ENCODE measurements around the gene TRAPPC1.

Gene TRAPPC1, protein sequence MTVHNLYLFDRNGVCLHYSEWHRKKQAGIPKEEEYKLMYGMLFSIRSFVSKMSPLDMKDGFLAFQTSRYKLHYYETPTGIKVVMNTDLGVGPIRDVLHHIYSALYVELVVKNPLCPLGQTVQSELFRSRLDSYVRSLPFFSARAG

DNA sequence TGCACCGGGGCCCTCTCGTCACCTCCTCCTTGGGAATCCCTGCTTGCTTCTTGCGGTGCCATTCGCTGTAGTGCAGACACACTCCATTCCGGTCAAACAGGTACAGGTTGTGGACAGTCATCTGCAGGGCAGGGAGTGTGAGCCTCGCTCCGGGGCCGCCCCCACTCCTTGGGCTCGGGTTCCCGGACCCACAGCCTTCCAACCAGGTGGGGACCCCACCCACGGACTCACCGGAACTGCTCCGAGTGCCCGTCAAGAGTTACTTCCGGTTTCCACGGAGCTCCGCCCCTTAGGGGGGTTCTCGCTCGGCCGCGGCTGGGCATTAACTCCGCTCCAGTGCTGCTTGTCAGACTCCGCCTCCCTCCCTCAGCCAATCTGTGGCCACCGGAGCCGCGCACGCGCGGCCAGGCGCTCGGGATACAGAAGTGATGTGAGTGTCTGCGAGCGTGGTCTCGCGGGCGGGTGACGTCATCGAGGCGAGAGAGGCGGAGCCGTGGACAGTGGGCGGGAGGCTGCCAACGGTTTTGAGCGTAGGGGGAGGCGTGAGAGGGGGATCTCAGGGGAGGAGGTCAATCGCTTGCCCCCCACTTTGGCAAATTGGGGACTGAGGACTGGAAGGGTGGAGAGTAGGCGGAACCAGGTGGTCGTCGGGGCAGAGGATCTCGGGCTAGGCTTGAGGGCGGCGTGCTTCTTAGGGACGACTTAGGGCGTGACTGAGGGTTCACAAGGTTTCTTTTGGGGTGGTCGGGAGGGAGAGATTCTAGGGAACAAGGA is at the start of gene TRAPPC1, which contains the start of gene CNTROB:
TSS of gene TRAPPC1 (minus strand) at position 238 of the 774 bp plus-strand sequence. CDS start at position 121, 117 bp downstream.
TSS of gene CNTROB (plus strand) at position 498 of the 774 bp plus-strand sequence. CDS start 874 bp downstream, outside the sequence.
- H3K9me3 ChIP-seq (ENCODE audit: control insufficient read depth, insufficient read depth, low read depth, low read length) = no peaks in the 10 kb centered on the region
- peaks cover 32% of the 10 kb centered on the region for H3K27me3 ChIP-seq (ENCODE audit: control insufficient read depth, insufficient read depth, low read length)
- H3K4me1 ChIP-seq (ENCODE audit: control insufficient read depth, insufficient read depth, low read length) = peaks cover 15% of the 10 kb centered on the region
- H3K27ac ChIP-seq (ENCODE audit: low read depth, low read length) = no peak within 1 kb of the TSS
- H3K9ac ChIP-seq (ENCODE audit: low read length) = peak within 1 kb of the TSS; percentile 85
- peaks cover 24% of the 10 kb centered on the region for H3K36me3 ChIP-seq (ENCODE audit: control insufficient read depth, insufficient read depth, low read length)
- peak within 1 kb of the TSS; percentile 100 for H3K4me3 ChIP-seq (ENCODE audit: low read depth, low read length)

DNA sequence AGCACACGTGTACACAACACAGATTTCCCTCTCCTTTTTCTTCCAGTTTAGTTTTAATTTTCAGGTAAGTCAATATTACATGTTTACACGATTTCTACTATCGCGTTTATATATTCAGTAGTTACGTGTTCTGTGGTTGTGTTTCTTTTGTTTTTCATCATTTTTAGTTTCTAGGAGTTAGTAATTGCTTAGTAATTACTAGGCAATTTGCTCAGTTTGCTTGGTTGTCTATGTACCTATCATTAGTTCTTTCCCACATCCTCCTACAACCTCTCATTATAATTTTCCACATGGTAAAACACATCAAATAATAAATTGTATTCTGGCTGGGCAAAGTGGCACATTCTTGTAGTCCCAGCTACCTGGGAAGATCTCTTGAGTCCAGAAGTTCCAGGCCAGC is 46.1 kb upstream of the TRAPPC1 start:
- H3K36me3 ChIP-seq (ENCODE audit: control insufficient read depth, insufficient read depth, low read length) = no peaks in the 10 kb centered on the region
- peaks cover 16% of the 10 kb centered on the region for H3K9me3 ChIP-seq (ENCODE audit: control insufficient read depth, insufficient read depth, low read depth, low read length)
- H3K4me3 ChIP-seq (ENCODE audit: low read depth, low read length) = no peak overlapping the region
- H3K27ac ChIP-seq (ENCODE audit: low read depth, low read length) = no peak overlapping the region
- no peak overlapping the region for H3K9ac ChIP-seq (ENCODE audit: low read length)
- no peaks in the 10 kb centered on the region for H3K27me3 ChIP-seq (ENCODE audit: control insufficient read depth, insufficient read depth, low read length)
- no peaks in the 10 kb centered on the region for H3K4me1 ChIP-seq (ENCODE audit: control insufficient read depth, insufficient read depth, low read length)

DNA sequence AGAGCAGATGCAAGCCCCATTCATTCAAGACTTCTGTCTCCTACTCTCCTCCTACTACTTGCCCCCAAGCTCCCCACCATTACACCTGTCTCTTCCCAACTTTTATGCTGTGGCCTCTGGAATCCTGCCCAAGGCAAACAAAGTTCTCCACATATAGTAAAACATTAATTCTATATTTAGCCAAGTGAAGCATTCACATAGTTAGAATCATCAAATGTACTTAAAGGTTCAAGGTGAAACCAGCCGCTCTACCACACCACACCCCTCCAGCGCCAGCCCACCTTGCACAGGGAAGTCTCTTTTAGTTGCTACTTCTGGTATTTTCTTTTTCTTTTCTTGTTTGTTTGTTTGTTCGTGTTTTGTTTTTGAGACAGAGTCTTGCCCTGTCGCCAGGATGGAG is 45.3 kb upstream of the TRAPPC1 start:
- peaks cover 16% of the 10 kb centered on the region for H3K9me3 ChIP-seq (ENCODE audit: control insufficient read depth, insufficient read depth, low read depth, low read length)
- no peak overlapping the region for H3K9ac ChIP-seq (ENCODE audit: low read length)
- no peak overlapping the region for H3K4me3 ChIP-seq (ENCODE audit: low read depth, low read length)
- H3K27me3 ChIP-seq (ENCODE audit: control insufficient read depth, insufficient read depth, low read length) = no peaks in the 10 kb centered on the region
- no peak overlapping the region for H3K27ac ChIP-seq (ENCODE audit: low read depth, low read length)
- H3K4me1 ChIP-seq (ENCODE audit: control insufficient read depth, insufficient read depth, low read length) = no peaks in the 10 kb centered on the region
- H3K36me3 ChIP-seq (ENCODE audit: control insufficient read depth, insufficient read depth, low read length) = no peaks in the 10 kb centered on the region

DNA sequence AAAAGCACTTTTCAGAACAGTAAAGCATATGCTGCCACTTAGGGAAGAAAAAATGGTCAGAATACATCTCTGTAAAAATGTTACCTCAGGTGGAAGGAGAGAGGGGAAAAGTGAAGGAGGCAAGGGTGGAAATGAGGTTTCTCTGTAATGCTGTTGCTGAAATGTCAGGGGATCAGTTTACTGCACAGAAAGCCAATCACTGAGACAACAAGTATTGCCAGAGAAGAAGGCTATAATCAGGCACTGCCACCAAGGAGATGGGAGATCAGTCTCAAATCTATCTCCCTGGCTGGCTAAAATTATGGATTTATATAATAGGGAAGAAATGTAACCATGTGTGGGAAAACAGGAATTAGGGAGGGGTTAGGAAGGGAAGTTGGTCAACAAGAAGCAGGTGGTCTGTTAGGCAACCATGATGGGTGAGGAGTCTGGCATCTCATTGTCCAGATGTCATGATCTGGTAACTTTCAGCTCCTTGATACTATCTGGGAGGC is 42.9 kb upstream of the TRAPPC1 start:
- Histone ChIP-seq H3K4me3 (ENCODE audit: low read depth, low read length) (no peak overlapping the region), H3K36me3 (ENCODE audit: control insufficient read depth, insufficient read depth, low read length) (no peaks in the 10 kb centered on the region), H3K27me3 (ENCODE audit: control insufficient read depth, insufficient read depth, low read length) (no peaks in the 10 kb centered on the region), H3K9ac (ENCODE audit: low read length) (no peak overlapping the region), H3K4me1 (ENCODE audit: control insufficient read depth, insufficient read depth, low read length) (no peaks in the 10 kb centered on the region), H3K27ac (ENCODE audit: low read depth, low read length) (no peak overlapping the region), H3K9me3 (ENCODE audit: control insufficient read depth, insufficient read depth, low read depth, low read length) (peaks cover 16% of the 10 kb centered on the region)

DNA sequence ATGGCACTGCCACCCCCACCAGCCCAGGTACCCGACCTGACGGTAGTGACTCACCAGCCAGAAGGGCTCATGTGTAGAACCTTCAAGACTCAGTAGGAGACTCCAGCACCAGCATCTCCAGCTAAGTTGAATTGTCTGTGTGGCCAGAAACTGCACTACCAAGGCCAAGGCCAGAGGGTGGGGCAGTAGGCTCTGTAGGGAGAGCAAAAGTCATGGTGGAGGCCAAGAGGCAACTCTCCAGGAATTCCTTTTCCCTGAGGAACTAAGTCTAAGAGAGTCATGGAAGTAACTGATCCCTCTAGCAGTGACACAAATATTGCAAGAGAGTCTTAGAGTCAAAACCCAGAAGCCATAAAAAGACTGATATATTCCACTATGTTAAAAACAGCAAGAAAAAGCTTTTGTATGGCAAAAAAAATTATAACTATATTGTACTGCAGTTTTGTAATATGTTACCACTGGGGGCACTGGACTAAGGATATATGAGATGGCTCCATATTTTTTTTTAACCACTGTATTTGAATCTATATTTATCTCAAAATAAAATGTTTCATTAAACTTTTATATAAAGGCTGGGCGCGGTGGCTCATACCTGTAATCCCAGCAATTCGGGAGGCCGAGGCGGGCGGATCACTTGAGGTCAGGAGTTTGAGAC is 40.5 kb upstream of the TRAPPC1 start:
- Histone ChIP-seq H3K27me3 (ENCODE audit: control insufficient read depth, insufficient read depth, low read length) (no peaks in the 10 kb centered on the region), H3K4me3 (ENCODE audit: low read depth, low read length) (no peak overlapping the region), H3K9ac (ENCODE audit: low read length) (no peak overlapping the region), H3K27ac (ENCODE audit: low read depth, low read length) (no peak overlapping the region), H3K9me3 (ENCODE audit: control insufficient read depth, insufficient read depth, low read depth, low read length) (peaks cover 16% of the 10 kb centered on the region), H3K4me1 (ENCODE audit: control insufficient read depth, insufficient read depth, low read length) (no peaks in the 10 kb centered on the region), H3K36me3 (ENCODE audit: control insufficient read depth, insufficient read depth, low read length) (no peaks in the 10 kb centered on the region)

DNA sequence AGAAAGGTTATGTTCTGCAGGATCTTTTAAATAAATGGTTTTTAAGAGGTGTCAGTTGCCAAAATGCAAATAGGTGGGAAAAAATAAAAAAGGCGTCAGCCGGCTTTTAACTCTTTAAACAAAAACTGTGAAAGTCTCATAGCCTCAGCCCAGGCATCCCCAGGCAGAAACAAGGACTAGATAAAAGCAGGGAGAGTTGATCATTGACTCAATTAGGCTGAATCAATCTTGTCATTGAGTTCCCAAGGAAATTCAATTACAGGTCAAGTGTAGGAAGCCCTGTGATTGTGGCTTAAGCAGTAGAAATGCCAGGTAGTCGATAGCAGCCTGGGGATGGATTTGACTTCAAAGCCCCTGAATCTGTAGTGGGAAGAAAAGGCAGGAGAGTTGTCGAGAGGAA is 39.9 kb upstream of the TRAPPC1 start:
- Histone ChIP-seq H3K36me3 (ENCODE audit: control insufficient read depth, insufficient read depth, low read length) (no peaks in the 10 kb centered on the region), H3K9me3 (ENCODE audit: control insufficient read depth, insufficient read depth, low read depth, low read length) (peaks cover 16% of the 10 kb centered on the region), H3K27me3 (ENCODE audit: control insufficient read depth, insufficient read depth, low read length) (no peaks in the 10 kb centered on the region), H3K27ac (ENCODE audit: low read depth, low read length) (no peak overlapping the region), H3K4me3 (ENCODE audit: low read depth, low read length) (no peak overlapping the region), H3K9ac (ENCODE audit: low read length) (no peak overlapping the region), H3K4me1 (ENCODE audit: control insufficient read depth, insufficient read depth, low read length) (no peaks in the 10 kb centered on the region)

DNA sequence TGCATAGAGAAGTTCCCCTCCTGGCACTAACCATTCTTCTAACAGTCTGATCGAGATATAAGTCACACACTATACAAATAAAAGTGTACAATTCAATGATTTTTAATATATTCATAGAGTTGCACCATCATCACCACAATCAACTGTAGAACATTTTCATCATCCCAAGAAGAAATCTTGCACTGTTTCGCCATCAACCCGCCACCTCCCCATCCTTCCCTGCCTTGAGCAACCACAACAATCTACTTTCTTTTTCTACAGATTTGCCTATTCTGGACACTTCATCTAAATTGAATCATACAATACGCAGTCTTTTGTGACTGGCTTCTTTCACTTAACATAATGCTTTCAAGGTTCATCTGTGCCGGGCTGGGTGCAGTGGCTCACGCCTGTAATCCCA is 37.7 kb upstream of the TRAPPC1 start:
- Histone ChIP-seq H3K4me1 (ENCODE audit: control insufficient read depth, insufficient read depth, low read length) (no peaks in the 10 kb centered on the region), H3K27ac (ENCODE audit: low read depth, low read length) (no peak overlapping the region), H3K27me3 (ENCODE audit: control insufficient read depth, insufficient read depth, low read length) (no peaks in the 10 kb centered on the region), H3K9ac (ENCODE audit: low read length) (no peak overlapping the region), H3K9me3 (ENCODE audit: control insufficient read depth, insufficient read depth, low read depth, low read length) (peaks cover 4% of the 10 kb centered on the region), H3K36me3 (ENCODE audit: control insufficient read depth, insufficient read depth, low read length) (no peaks in the 10 kb centered on the region), H3K4me3 (ENCODE audit: low read depth, low read length) (no peak overlapping the region)

DNA sequence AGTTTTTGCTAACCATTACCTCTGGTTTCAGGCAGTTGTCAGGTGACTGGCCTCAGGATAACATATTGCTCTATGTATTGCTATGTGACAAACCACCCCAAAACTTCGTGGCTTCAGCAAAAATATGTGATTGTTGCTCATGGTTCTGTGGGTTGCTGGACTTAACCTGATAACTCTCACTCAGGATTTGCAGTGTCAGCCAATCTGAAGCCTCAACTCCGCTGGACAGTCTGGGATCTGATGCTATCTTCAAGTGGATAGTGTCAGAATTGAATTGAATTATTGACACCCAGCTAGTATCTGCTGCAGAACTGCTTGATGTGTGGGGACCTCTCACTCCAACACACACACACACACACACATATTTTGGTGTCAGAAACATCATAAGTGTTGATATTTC is 36.0 kb upstream of the TRAPPC1 start:
- no peak overlapping the region for H3K4me3 ChIP-seq (ENCODE audit: low read depth, low read length)
- H3K4me1 ChIP-seq (ENCODE audit: control insufficient read depth, insufficient read depth, low read length) = no peaks in the 10 kb centered on the region
- no peak overlapping the region for H3K9ac ChIP-seq (ENCODE audit: low read length)
- no peaks in the 10 kb centered on the region for H3K27me3 ChIP-seq (ENCODE audit: control insufficient read depth, insufficient read depth, low read length)
- no peak overlapping the region for H3K27ac ChIP-seq (ENCODE audit: low read depth, low read length)
- H3K9me3 ChIP-seq (ENCODE audit: control insufficient read depth, insufficient read depth, low read depth, low read length) = no peaks in the 10 kb centered on the region
- H3K36me3 ChIP-seq (ENCODE audit: control insufficient read depth, insufficient read depth, low read length) = no peaks in the 10 kb centered on the region

DNA sequence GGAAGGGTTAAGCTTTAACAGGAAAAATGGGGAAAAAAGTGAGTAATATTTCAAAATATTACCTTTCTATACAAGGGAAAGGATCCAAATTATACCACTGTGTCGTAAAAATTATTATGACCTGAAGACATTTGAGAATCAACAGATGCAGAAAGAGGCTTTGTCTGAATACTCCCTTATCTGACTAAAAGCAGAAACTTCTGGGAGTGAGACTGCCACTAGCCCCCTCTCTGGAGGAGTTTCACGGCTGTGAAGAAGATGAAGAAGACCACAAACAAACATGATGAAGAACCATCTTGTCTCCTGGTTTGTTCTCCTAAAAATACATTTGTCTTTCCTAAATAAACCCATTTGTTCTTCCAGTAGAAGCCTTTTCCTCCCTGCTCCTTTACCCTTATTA is 29.7 kb upstream of the TRAPPC1 start:
- Histone ChIP-seq H3K9me3 (ENCODE audit: control insufficient read depth, insufficient read depth, low read depth, low read length) (no peaks in the 10 kb centered on the region), H3K4me3 (ENCODE audit: low read depth, low read length) (no peak overlapping the region), H3K27me3 (ENCODE audit: control insufficient read depth, insufficient read depth, low read length) (no peaks in the 10 kb centered on the region), H3K36me3 (ENCODE audit: control insufficient read depth, insufficient read depth, low read length) (no peaks in the 10 kb centered on the region), H3K9ac (ENCODE audit: low read length) (no peak overlapping the region), H3K4me1 (ENCODE audit: control insufficient read depth, insufficient read depth, low read length) (no peaks in the 10 kb centered on the region; the same call in 1 of the 2 replicates), H3K27ac (ENCODE audit: low read depth, low read length) (no peak overlapping the region)

DNA sequence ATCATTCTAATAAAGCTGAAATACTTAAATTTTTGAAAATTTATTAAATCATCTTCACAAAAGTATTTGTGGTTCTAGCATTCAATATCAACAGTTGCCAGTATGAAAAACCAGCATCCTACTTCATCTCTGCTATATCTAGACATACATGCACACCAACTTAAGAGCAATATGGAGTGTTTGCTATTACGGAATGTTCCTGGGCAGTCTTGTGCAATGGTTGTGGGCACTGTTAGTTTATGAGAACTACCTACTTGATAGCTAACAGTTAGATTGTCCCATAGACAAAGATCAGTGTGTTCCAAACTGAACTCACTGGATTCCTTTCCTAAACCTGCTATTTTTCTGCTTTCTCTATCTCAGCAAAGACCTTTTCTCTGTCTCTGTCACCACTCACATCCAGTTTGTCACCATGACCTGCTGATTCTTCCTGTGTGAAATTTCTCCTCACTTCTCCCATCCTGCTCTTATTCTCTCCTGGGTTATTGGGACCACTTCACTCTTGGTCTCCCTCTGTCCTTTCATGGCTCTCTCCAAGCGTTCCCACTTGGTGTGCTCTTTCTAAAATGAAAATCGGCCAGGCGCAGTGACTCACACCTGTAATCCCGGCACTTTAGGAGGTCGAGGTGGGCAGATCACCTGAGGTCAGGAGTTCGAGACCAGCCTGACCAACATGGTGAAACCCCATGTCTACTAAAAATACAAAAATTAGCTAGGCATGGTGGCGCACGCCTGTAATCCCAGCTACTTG is 27.9 kb upstream of the TRAPPC1 start:
- H3K4me1 ChIP-seq (ENCODE audit: control insufficient read depth, insufficient read depth, low read length) = no peaks in the 10 kb centered on the region; the same call in 1 of the 2 replicates
- no peaks in the 10 kb centered on the region for H3K36me3 ChIP-seq (ENCODE audit: control insufficient read depth, insufficient read depth, low read length)
- H3K27ac ChIP-seq (ENCODE audit: low read depth, low read length) = no peak overlapping the region
- no peak overlapping the region for H3K9ac ChIP-seq (ENCODE audit: low read length)
- H3K9me3 ChIP-seq (ENCODE audit: control insufficient read depth, insufficient read depth, low read depth, low read length) = no peaks in the 10 kb centered on the region
- H3K4me3 ChIP-seq (ENCODE audit: low read depth, low read length) = no peak overlapping the region
- H3K27me3 ChIP-seq (ENCODE audit: control insufficient read depth, insufficient read depth, low read length) = no peaks in the 10 kb centered on the region
